Endothelial cell of umbilical vein (primary cell): ENCODE data around the gene NF1. TPM values are rescaled to one million over a fixed set of nuclear protein-coding genes. Genes with fewer than 3 reads are reported as not detected.

ENCODE experiments used
- BruUV-seq: library from RNA; stranded (reverse); fragments of 400-500 nt; replicated peaks from 2 replicates; lab custom pipeline; 2021; lab: Mats Ljungman, UMichigan
- CTCF ChIA-PET: fragments of 300-600, 350-600 bp; sonication (Branson Sonifier 250); formaldehyde crosslinking; loops from one replicate; lab custom pipeline; 2021; ENCODE audit warnings: antibody characterized with exemption, inconsistent platforms; lab: Charles Lee
- POLR2A ChIA-PET: fragments of 300-600, 350-600 bp; sonication (Branson Sonifier 250); formaldehyde crosslinking; loops from one replicate; lab custom pipeline; 2021; ENCODE audit warnings: antibody characterized with exemption, inconsistent platforms; lab: Charles Lee
- DNase-seq: peaks from one replicate; pipeline ENCODE4 v3.0.0-alpha.2; 2011; ENCODE audit warnings: low read depth, low spot score
- FAIRE-seq: peaks from 2 replicates; lab custom pipeline; 2011; peaks lifted over from hg19 to GRCh38; lab: Jason Lieb, UNC
- H2AFZ ChIP-seq: 2 replicates; pipeline ENCODE4 v1.6.0; 2012; ENCODE audit warnings: low read depth, low read length, control low read depth, inconsistent platforms
- H3K27ac ChIP-seq: 2 replicates; pipeline ENCODE4 v1.5.1; 2011; ENCODE audit warnings: low read depth, mild to moderate bottlenecking, control low read depth, low read length, moderate library complexity; ENCODE audit not compliant: insufficient read depth
- H3K27me3 ChIP-seq, 2 experiments: 2 replicates each; pipeline versions ENCODE4 v1.6.0 to v1.6.1; 2011; ENCODE audit warnings: low read length in 2 of 2, mixed read lengths in 1 of 2; ENCODE audit not compliant: control insufficient read depth in 2 of 2, insufficient read depth in 2 of 2
- H3K36me3 ChIP-seq, 2 experiments: 2 replicates in 1 of 2; 3 replicates in 1 of 2; pipeline ENCODE4 v1.5.1; 2011; ENCODE audit warnings: low read length in 2 of 2, mild to moderate bottlenecking in 1 of 2, moderate library complexity in 1 of 2; ENCODE audit not compliant: control insufficient read depth in 2 of 2, insufficient read depth in 2 of 2; ENCODE audit errors: extremely low read depth in 1 of 2
- H3K4me1 ChIP-seq: 3 replicates; pipeline ENCODE4 v1.5.1; 2011; ENCODE audit warnings: mild to moderate bottlenecking, low read length; ENCODE audit not compliant: control insufficient read depth, insufficient read depth; ENCODE audit errors: extremely low read depth
- H3K4me2 ChIP-seq: 2 replicates; pipeline ENCODE4 v1.6.1; 2011; ENCODE audit warnings: low read length, control low read depth, mixed read lengths; ENCODE audit not compliant: insufficient read depth
- H3K4me3 ChIP-seq, 3 experiments: fragments of 200-600 bp in 1 of 3; sonication (generic), shearing (Covaris generic) in 1 of 3; replicated peaks in 1 of 3; 2 replicates each; pipeline ENCODE4 v1.5.1; 2011 to 2016; ENCODE audit warnings: control low read depth in 3 of 3, low read length in 3 of 3, mild to moderate bottlenecking in 2 of 3, inconsistent platforms in 1 of 3, low read depth in 1 of 3, moderate library complexity in 1 of 3; ENCODE audit not compliant: insufficient read depth in 1 of 3
- H3K79me2 ChIP-seq: 2 replicates; pipeline ENCODE4 v1.6.0; 2012; ENCODE audit warnings: low read length, inconsistent platforms; ENCODE audit not compliant: control insufficient read depth, insufficient read depth
- H3K9ac ChIP-seq: replicated peaks from 2 replicates; pipeline ENCODE3; 2011; ENCODE audit warnings: low read length, control low read depth; ENCODE audit not compliant: insufficient read depth; ENCODE audit errors: extremely low read depth
- H3K9me1 ChIP-seq: replicated peaks from 3 replicates; pipeline ENCODE4 v1.6.0; 2011; ENCODE audit warnings: mild to moderate bottlenecking, low read length; ENCODE audit not compliant: control insufficient read depth, insufficient read depth; ENCODE audit errors: extremely low read depth
- H3K9me3 ChIP-seq: replicated peaks from 2 replicates; pipeline ENCODE4 v1.5.1; 2012; ENCODE audit warnings: low read length, inconsistent platforms; ENCODE audit not compliant: control insufficient read depth, insufficient read depth
- H4K20me1 ChIP-seq: replicated peaks from 2 replicates; pipeline ENCODE3; 2011; ENCODE audit warnings: mild to moderate bottlenecking, low read length; ENCODE audit not compliant: control insufficient read depth, insufficient read depth; ENCODE audit errors: extremely low read depth
- EZH2 ChIP-seq: IDR thresholded peaks from 2 replicates; pipeline ENCODE4 v1.6.1; 2012; ENCODE audit warnings: borderline replicate concordance, low read depth, mild to moderate bottlenecking, moderate library complexity, low read length, inconsistent platforms; ENCODE audit not compliant: severe bottlenecking
- FOS ChIP-seq: IDR thresholded peaks from 2 replicates; pipeline ENCODE4 v1.6.1; 2011; ENCODE audit warnings: mild to moderate bottlenecking, low read length, moderate library complexity, borderline replicate concordance; ENCODE audit not compliant: insufficient read depth
- GATA2 ChIP-seq: IDR thresholded peaks from 2 replicates; pipeline ENCODE4 v1.7.0; 2011; ENCODE audit warnings: low read depth, mild to moderate bottlenecking, moderate library complexity, mixed read lengths, low read length; ENCODE audit not compliant: insufficient read length, insufficient read depth
- JUN ChIP-seq: IDR thresholded peaks from 2 replicates; pipeline ENCODE4 v1.6.1; 2011; ENCODE audit warnings: borderline replicate concordance, low read depth; ENCODE audit not compliant: insufficient read length, insufficient read depth
- MAX ChIP-seq: IDR thresholded peaks from 2 replicates; pipeline ENCODE4 v1.6.1; 2011; ENCODE audit not compliant: insufficient read depth, insufficient read length
- MYC ChIP-seq: IDR thresholded peaks from one replicate; pipeline ENCODE4 v1.6.1; 2011; ENCODE audit warnings: mild to moderate bottlenecking, low read depth, low read length
- POLR2A ChIP-seq: IDR thresholded peaks from 2 replicates; pipeline ENCODE4 v1.6.1; 2012; ENCODE audit warnings: low read depth, mild to moderate bottlenecking, control low read depth, low read length
- POLR2AphosphoS5 ChIP-seq: IDR thresholded peaks from 2 replicates; pipeline ENCODE4 v1.6.1; 2012; ENCODE audit warnings: low read depth, mild to moderate bottlenecking, control low read depth, low read length, moderate library complexity; ENCODE audit not compliant: insufficient read depth
- dilution Hi-C: fragments of 300-500 bp; cut with MboI; formaldehyde crosslinking; loops from one replicate; pipeline ENCODE4 v1.15.0; 2019; ENCODE audit warnings: low sequenced_read_pairs; ENCODE audit not compliant: extremely low pct_ligation_motif_present
- intact Hi-C: fragments of 100-400 bp; cut with micrococcal nuclease; formaldehyde crosslinking; loops from one replicate; pipeline ENCODE4 v1.10.0; 2022
- polyA plus RNA-seq, 4 experiments: library from polyadenylated mRNA; depleted of rRNA in 3 of 4; stranded (reverse) in 3 of 4; unstranded in 1 of 4; fragments of >200 nt; gene quantifications; 2 replicates each; pipeline versions ENCODE4 v1.2.1 to v1.2.3, GENCODE V29; 2011 to 2012; ENCODE audit warnings: missing spikeins in 1 of 4
- total RNA-seq: library from RNA; stranded (reverse); gene quantifications from 2 replicates; pipeline ENCODE4 v1.2.3, GENCODE V29; 2021
- TF ChIP-seq, protein P1 (sequence below), 2 donors: IDR thresholded peaks; 1 replicate in 1 of 2; 2 replicates in 1 of 2; pipeline ENCODE4 v1.5.1; 2011; ENCODE audit warnings: low read length in 2 of 2, mild to moderate bottlenecking in 2 of 2, moderate library complexity in 2 of 2, control low read depth in 1 of 2, inconsistent platforms in 1 of 2, low read depth in 1 of 2; ENCODE audit not compliant: insufficient read depth in 1 of 2; ENCODE audit errors: extremely low read depth in 1 of 2

Gene NF1
- total and polyA plus RNA-seq, 2 donors (not counting 3 experiments of a cell fraction or from before 2014, with no cell fraction given) = 13.7 to 42.4 TPM

DNA sequence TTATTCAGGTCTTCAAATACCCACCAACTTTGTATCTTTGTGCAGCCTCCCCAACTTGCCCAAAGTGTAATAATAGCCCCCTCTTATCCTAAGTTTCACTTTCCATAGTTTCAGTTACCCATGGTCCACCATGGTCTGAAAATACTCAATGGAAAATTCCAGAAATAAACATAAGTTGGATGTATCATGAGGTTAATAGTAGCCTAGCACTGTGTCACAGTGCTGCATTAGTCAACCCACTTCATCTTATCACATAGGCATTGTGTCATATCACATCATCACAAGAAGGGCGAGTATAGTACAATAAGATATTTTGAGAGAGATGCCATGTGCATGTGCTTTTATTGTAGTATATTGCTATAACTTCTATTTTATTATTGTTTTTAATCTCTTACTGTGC lies 180.3 kb downstream of the NF1 start:
- intact Hi-C loops = no loop called here
- POLR2A ChIA-PET = no interaction called here
- TF ChIP-seq FOS = no peak
- no peak for TF ChIP-seq GATA2
- no peak for TF ChIP-seq MAX
- TF ChIP-seq POLR2A = no peak
- TF ChIP-seq, protein P1, sequence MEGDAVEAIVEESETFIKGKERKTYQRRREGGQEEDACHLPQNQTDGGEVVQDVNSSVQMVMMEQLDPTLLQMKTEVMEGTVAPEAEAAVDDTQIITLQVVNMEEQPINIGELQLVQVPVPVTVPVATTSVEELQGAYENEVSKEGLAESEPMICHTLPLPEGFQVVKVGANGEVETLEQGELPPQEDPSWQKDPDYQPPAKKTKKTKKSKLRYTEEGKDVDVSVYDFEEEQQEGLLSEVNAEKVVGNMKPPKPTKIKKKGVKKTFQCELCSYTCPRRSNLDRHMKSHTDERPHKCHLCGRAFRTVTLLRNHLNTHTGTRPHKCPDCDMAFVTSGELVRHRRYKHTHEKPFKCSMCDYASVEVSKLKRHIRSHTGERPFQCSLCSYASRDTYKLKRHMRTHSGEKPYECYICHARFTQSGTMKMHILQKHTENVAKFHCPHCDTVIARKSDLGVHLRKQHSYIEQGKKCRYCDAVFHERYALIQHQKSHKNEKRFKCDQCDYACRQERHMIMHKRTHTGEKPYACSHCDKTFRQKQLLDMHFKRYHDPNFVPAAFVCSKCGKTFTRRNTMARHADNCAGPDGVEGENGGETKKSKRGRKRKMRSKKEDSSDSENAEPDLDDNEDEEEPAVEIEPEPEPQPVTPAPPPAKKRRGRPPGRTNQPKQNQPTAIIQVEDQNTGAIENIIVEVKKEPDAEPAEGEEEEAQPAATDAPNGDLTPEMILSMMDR (IDR thresholded peaks at IDR 0.05; ENCODE audit: extremely low read depth in 1 of 2, insufficient read depth in 1 of 2, low read depth in 1 of 2, low read length in 2 of 2) = no peak
- TF ChIP-seq POLR2AphosphoS5 = no peak
- TF ChIP-seq JUN = no peak
- TF ChIP-seq EZH2 = no peak
- TF ChIP-seq MYC = no peak
- Histone ChIP-seq H3K4me1 (peaks cover 9% of the 10 kb centered on the region), H4K20me1 (no peaks in the 10 kb centered on the region), H3K4me3 (no peak overlapping the region), H3K4me2 (no peak overlapping the region), H3K79me2 (no peaks in the 10 kb centered on the region), H3K36me3 (peaks cover 4% of the 10 kb centered on the region in 2 experiments), H3K27me3 (no peaks in the 10 kb centered on the region), H3K9me1 (no peaks in the 10 kb centered on the region), H3K27ac (no peak overlapping the region), H2AFZ (no peak overlapping the region), H3K9ac (no peak overlapping the region), H3K9me3 (no peaks in the 10 kb centered on the region)
- BruUV-seq = no TSS peak
- DNase-seq (no peak), FAIRE-seq (no peak)
- dilution Hi-C loops = no loop called here
- CTCF ChIA-PET = no interaction called here
